Activated naive CD4-positive, alpha-beta T cell treated with anti-CD3 and anti-CD28 coated beads, Interleukin-2, amount 50 U/mL, for 24 hours (primary cell): ENCODE measurements around the gene SNN.

ENCODE experiments used
- H3K27ac Mint-ChIP-seq: one replicate; pipeline ENCODE4 v1.8.0; 2021; ENCODE audit warnings: mild to moderate bottlenecking, mixed read lengths
- H3K27me3 Mint-ChIP-seq: one replicate; pipeline ENCODE4 v1.8.0; 2021; ENCODE audit warnings: mixed read lengths
- H3K36me3 Mint-ChIP-seq: one replicate; pipeline ENCODE4 v1.8.0; 2021; ENCODE audit warnings: mixed read lengths
- H3K4me1 Mint-ChIP-seq: one replicate; pipeline ENCODE4 v1.8.0; 2021; ENCODE audit warnings: mixed read lengths
- H3K4me3 Mint-ChIP-seq: one replicate; pipeline ENCODE4 v1.8.0; 2021; ENCODE audit warnings: mild to moderate bottlenecking, mixed read lengths
- H3K9me3 Mint-ChIP-seq: one replicate; pipeline ENCODE4 v1.8.0; 2021; ENCODE audit warnings: mixed read lengths

Gene SNN

GRCh38 chr16:11716336-11716735, 48.1 kb downstream of the SNN start:
- H3K9me3 Mint-ChIP-seq = no peaks in the 10 kb centered on the region
- H3K27me3 Mint-ChIP-seq = no peaks in the 10 kb centered on the region
- peaks cover 13% of the 10 kb centered on the region for H3K36me3 Mint-ChIP-seq
- no peak overlapping the region for H3K4me3 Mint-ChIP-seq
- no peak overlapping the region for H3K27ac Mint-ChIP-seq
- H3K4me1 Mint-ChIP-seq = peaks cover 32% of the 10 kb centered on the region

- no peak overlapping the region for H3K27ac Mint-ChIP-seq
- H3K9me3 Mint-ChIP-seq = no peaks in the 10 kb centered on the region
- H3K36me3 Mint-ChIP-seq = peaks cover 11% of the 10 kb centered on the region
Observed at GRCh38 chr16:11717811-11718210, 49.6 kb downstream of the SNN start.

GRCh38 chr16:11719171-11719570, 50.9 kb downstream of the SNN start:
- H3K27ac Mint-ChIP-seq = no peak overlapping the region
- H3K4me1 Mint-ChIP-seq = peaks cover 43% of the 10 kb centered on the region
- no peaks in the 10 kb centered on the region for H3K27me3 Mint-ChIP-seq
- H3K4me3 Mint-ChIP-seq = no peak overlapping the region
- H3K9me3 Mint-ChIP-seq = no peaks in the 10 kb centered on the region
- H3K36me3 Mint-ChIP-seq = peaks cover 13% of the 10 kb centered on the region

More at GRCh38 chr16:11717811-11718210, 49.6 kb downstream of the SNN start:
- Mint-ChIP-seq H3K4me1 (peaks cover 38% of the 10 kb centered on the region), H3K27me3 (no peaks in the 10 kb centered on the region), H3K4me3 (no peak overlapping the region)

GRCh38 chr16:11719762-11720161, 51.5 kb downstream of the SNN start:
- Mint-ChIP-seq H3K27me3 (no peaks in the 10 kb centered on the region), H3K4me1 (peaks cover 39% of the 10 kb centered on the region), H3K4me3 (no peak overlapping the region), H3K27ac (peak overlapping the region; percentile 73), H3K36me3 (peaks cover 11% of the 10 kb centered on the region), H3K9me3 (no peaks in the 10 kb centered on the region)

- peak overlapping the region; percentile 44 for H3K27ac Mint-ChIP-seq
- H3K27me3 Mint-ChIP-seq = no peaks in the 10 kb centered on the region
- peaks cover 12% of the 10 kb centered on the region for H3K36me3 Mint-ChIP-seq
- no peak overlapping the region for H3K4me3 Mint-ChIP-seq
- peaks cover 31% of the 10 kb centered on the region for H3K4me1 Mint-ChIP-seq
- H3K9me3 Mint-ChIP-seq = no peaks in the 10 kb centered on the region
Observed at GRCh38 chr16:11721781-11722467, 53.7 kb downstream of the SNN start.

GRCh38 chr16:11722468-11722808, 54.2 kb downstream of the SNN start:
- Mint-ChIP-seq H3K27ac (peak overlapping the region; percentile 44), H3K36me3 (peaks cover 14% of the 10 kb centered on the region), H3K27me3 (no peaks in the 10 kb centered on the region), H3K4me3 (no peak overlapping the region), H3K9me3 (no peaks in the 10 kb centered on the region), H3K4me1 (peaks cover 36% of the 10 kb centered on the region)

- no peaks in the 10 kb centered on the region for H3K27me3 Mint-ChIP-seq
- peaks cover 11% of the 10 kb centered on the region for H3K36me3 Mint-ChIP-seq
- H3K27ac Mint-ChIP-seq = no peak overlapping the region
- no peaks in the 10 kb centered on the region for H3K9me3 Mint-ChIP-seq
- H3K4me1 Mint-ChIP-seq = peaks cover 43% of the 10 kb centered on the region
- H3K4me3 Mint-ChIP-seq = no peak overlapping the region
Observed at GRCh38 chr16:11725457-11725856, 57.2 kb downstream of the SNN start.

GRCh38 chr16:11726008-11726407, 57.8 kb downstream of the SNN start:
- Mint-ChIP-seq H3K27me3 (no peaks in the 10 kb centered on the region), H3K36me3 (peaks cover 11% of the 10 kb centered on the region), H3K27ac (no peak overlapping the region), H3K4me1 (peaks cover 46% of the 10 kb centered on the region), H3K9me3 (no peaks in the 10 kb centered on the region), H3K4me3 (no peak overlapping the region)

GRCh38 chr16:11727796-11728543, 59.7 kb downstream of the SNN start:
- Mint-ChIP-seq H3K27me3 (no peaks in the 10 kb centered on the region), H3K27ac (no peak overlapping the region), H3K9me3 (no peaks in the 10 kb centered on the region), H3K36me3 (peaks cover 12% of the 10 kb centered on the region), H3K4me1 (peaks cover 50% of the 10 kb centered on the region), H3K4me3 (no peak overlapping the region)
